ENCODE data around the gene NKAPL. TPM values are rescaled to one million over a fixed set of nuclear protein-coding genes. Genes with fewer than 3 reads are reported as not detected.
"Not testable (repeated sequence)": the region's sequence is repeated elsewhere in the genome, so short reads cannot be mapped to it uniquely, and the experiment has no call there.

Gene NKAPL
- total RNA-seq, 3 donors from 2014 or later: 0.24 to 2.8 TPM; not detected in 1

DNA sequence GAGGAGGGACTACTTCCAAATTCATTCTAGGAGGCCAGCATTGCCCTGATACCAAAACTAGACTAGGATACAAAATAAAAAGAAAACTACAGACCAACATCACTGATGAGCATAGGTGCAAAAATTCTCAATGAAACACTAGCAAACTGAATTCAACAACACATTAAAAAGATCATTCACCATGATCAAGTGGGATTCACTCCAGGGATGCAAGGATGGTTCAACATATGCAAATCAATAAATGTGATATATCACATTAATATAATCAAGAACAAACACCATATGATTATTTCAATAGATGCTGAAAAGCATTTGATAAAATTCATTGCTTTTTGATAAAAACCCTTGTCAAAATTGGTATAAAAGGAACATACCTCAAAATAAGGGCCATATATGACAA, 32.5 kb downstream of the NKAPL start:
- Histone ChIP-seq H3K4me1 (ENCODE audit: low read depth) (no peaks in the 10 kb centered on the region), H3K4me3 (no peak overlapping the region), H3K9me3 (no peaks in the 10 kb centered on the region), H3K36me3 (ENCODE audit: low read depth) (no peaks in the 10 kb centered on the region)
- ATAC-seq (no peak), DNase-seq (no peak)
- TF ChIP-seq, protein P1, sequence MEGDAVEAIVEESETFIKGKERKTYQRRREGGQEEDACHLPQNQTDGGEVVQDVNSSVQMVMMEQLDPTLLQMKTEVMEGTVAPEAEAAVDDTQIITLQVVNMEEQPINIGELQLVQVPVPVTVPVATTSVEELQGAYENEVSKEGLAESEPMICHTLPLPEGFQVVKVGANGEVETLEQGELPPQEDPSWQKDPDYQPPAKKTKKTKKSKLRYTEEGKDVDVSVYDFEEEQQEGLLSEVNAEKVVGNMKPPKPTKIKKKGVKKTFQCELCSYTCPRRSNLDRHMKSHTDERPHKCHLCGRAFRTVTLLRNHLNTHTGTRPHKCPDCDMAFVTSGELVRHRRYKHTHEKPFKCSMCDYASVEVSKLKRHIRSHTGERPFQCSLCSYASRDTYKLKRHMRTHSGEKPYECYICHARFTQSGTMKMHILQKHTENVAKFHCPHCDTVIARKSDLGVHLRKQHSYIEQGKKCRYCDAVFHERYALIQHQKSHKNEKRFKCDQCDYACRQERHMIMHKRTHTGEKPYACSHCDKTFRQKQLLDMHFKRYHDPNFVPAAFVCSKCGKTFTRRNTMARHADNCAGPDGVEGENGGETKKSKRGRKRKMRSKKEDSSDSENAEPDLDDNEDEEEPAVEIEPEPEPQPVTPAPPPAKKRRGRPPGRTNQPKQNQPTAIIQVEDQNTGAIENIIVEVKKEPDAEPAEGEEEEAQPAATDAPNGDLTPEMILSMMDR (IDR thresholded peaks at IDR 0.05): no peak
- intact Hi-C loops (cut with DNase I, micrococcal nuclease): no loop called here

DNA sequence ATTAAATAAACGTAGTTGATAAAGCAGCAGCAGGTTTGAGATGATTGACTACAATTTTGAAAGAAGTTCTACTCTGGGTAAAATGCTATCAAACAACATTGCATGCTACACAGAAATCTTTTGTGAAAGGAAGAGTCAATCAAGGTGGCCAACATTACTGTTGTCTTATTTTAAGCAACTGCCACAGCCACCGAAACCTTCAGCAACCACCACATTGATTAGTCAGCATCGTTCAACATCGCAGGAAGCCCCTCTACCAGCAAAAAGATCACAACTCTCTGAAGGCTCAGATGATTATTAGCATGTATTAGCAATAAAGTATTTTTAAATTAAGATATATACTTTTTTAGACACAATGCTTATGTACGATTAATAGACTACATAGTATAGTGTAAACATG, 36.2 kb downstream of the NKAPL start:
- Histone ChIP-seq H3K9me3 (no peaks in the 10 kb centered on the region), H3K36me3 (ENCODE audit: low read depth) (no peaks in the 10 kb centered on the region), H3K4me3 (no peak overlapping the region), H3K4me1 (ENCODE audit: low read depth) (no peaks in the 10 kb centered on the region)
- DNase-seq (no peak), ATAC-seq (no peak)
- TF ChIP-seq, protein P1 (IDR thresholded peaks at IDR 0.05): no peak
- intact Hi-C loops (cut with DNase I, micrococcal nuclease): no loop called here

DNA sequence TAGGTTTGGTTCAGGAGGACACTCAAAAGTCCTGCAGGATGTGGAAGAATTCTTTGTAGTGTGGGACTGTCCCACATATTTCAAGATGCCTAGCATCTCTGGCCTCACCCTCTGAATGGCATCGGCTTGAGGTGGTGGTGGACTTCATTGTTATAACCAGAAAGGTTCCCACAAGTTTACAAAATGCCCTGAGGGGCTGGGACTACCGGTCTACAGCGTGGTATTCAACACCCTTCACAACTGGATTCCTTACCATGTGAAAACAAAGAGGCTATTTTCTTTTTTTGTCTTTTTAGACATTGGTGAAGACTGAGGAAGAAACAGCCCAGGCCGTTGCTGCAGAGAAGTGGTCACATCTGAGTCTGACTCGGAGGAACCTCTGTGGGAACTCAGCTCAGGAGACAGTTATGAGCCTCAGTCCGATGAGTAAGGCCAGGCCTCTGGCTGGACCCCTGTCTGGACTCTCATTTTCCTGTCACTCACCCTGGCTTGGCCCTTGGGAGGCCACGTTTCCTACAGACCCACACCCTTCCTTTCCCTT, 37.5 kb downstream of the NKAPL start:
- Histone ChIP-seq H3K36me3 (ENCODE audit: low read depth) (no peaks in the 10 kb centered on the region), H3K9me3 (no peaks in the 10 kb centered on the region)
- ATAC-seq: no peak

DNA sequence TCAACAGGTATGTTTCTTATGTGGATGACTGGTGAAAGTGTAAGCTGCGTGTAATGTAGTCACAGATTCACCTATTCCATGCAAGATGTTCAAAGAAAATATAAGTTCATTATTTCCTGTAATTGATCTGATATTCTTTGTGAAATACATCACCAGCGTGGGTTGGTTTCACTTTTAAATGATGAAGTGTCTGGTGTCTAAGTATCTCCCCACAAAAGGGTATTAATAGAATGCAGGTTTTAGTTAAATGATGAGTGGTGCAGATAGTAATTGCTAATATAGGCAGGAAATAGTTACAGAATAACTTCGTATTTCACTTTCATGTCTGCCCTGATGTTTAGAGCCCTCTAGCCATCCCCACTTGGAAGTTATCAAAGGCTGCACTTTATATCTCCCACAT, 44.5 kb downstream of the NKAPL start:
- Histone ChIP-seq H3K9me3 (peaks cover 12% of the 10 kb centered on the region), H3K4me3 (no peak overlapping the region), H3K36me3 (ENCODE audit: low read depth) (no peaks in the 10 kb centered on the region), H3K4me1 (ENCODE audit: low read depth) (no peaks in the 10 kb centered on the region)
- ATAC-seq: no peak
- TF ChIP-seq, protein P1 (IDR thresholded peaks at IDR 0.05): no peak
- no peak for DNase-seq
- intact Hi-C loops (cut with DNase I, micrococcal nuclease): no loop called here

More for the DNA sequence above, 37.5 kb downstream of the NKAPL start:
- no peak for DNase-seq
- Histone ChIP-seq H3K4me3 (no peak overlapping the region), H3K4me1 (ENCODE audit: low read depth) (no peaks in the 10 kb centered on the region)
- TF ChIP-seq, protein P1 (IDR thresholded peaks at IDR 0.05): no peak
- intact Hi-C loops (cut with DNase I, micrococcal nuclease): no loop called here

DNA sequence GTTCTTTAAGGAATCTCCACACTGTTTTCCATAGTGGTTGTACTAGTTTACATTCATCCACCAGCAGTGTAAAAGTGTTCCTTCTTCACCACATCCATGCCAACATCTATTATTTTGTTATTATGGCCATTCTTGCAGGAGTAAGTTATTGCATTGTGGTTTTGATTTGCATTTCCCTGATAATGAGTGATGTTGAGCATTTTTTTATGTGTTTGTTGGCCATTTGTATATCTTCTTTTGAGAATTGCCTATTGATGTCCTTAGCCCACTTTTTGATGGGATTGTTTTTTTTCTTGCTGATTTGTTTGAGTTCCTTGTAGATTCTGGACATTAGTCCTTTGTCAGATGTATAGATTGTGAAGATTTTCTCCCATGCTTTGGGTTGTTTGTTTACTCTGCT, 47.3 kb downstream of the NKAPL start:
- H3K9me3 ChIP-seq: peaks cover 15% of the 10 kb centered on the region
- ATAC-seq; H3K4me1 ChIP-seq (ENCODE audit: low read depth); H3K4me3 ChIP-seq; DNase-seq; intact Hi-C loops (cut with DNase I, micrococcal nuclease); H3K36me3 ChIP-seq (ENCODE audit: low read depth): not testable (repeated sequence)

Other genes with a start within 250 kb of the NKAPL start
- gene ZNF165, start 178.7 kb upstream of the NKAPL start, total RNA-seq: 1 to 10 TPM; 3.9 to 7.1 (median 4.0) TPM
- gene ZSCAN16, start 134.7 kb upstream of the NKAPL start, total RNA-seq: 1 to 10 TPM; 7.4 to 9.5 (median 8.3) TPM
- gene ZKSCAN8, start 117.4 kb upstream of the NKAPL start, total RNA-seq: 10 to 100 TPM; 11.6 to 26.7 (median 16.6) TPM
- 10 to 100 TPM; 14.1 to 15.7 (median 14.9) TPM for gene ZSCAN9, start 34.0 kb upstream of the NKAPL start, total RNA-seq
- 1 to 10 TPM; 4.0 to 6.1 (median 5.5) TPM for gene ZKSCAN4, start 7.0 kb upstream of the NKAPL start, total RNA-seq
- 10 to 100 TPM in 1 of 3 donors, 1 to 10 TPM in 2; 8.2 to 17.7 (median 9.2) TPM for gene ZSCAN26, start 7.8 kb downstream of the NKAPL start, total RNA-seq
- 1 to 10 TPM in 2 of 3 donors, under 1 TPM in 1; 0.75 to 6.6 (median 1.9) TPM for gene PGBD1, start 22.3 kb downstream of the NKAPL start, total RNA-seq
- gene ZSCAN31, start 76.9 kb downstream of the NKAPL start, total RNA-seq: 10 to 100 TPM in 1 of 3 donors, 1 to 10 TPM in 2; 6.3 to 20.5 (median 8.7) TPM
- gene ZKSCAN3, start 90.7 kb downstream of the NKAPL start, total RNA-seq: 10 to 100 TPM in 1 of 3 donors, 1 to 10 TPM in 2; 5.2 to 12.8 (median 6.1) TPM
- 1 to 10 TPM; 4.3 to 6.9 (median 5.0) TPM for gene ZSCAN12, start 140.4 kb downstream of the NKAPL start, total RNA-seq
- gene ZSCAN23, start 184.2 kb downstream of the NKAPL start, total RNA-seq: 1 to 10 TPM in 2 of 3 donors, under 1 TPM in 1; 0.89 to 3.0 (median 2.0) TPM

Data from mucosa of descending colon (tissue), 3 donors.